Measurements from ENCODE around the gene NGB.

GRCh38 chr14:77245820-77246219, 25.2 kb downstream of the NGB start:
- no peak for TF ChIP-seq CTCF (IDR thresholded peaks at IDR 0.05; ENCODE audit: low read length)
- no peak for TF ChIP-seq EZH2 (IDR thresholded peaks at IDR 0.05; ENCODE audit: borderline replicate concordance, low read length)
